Transverse colon (tissue), 4 donors: Measurements from ENCODE around the gene FAM171A1. TPM values are rescaled to one million over a fixed set of nuclear protein-coding genes. Genes with fewer than 3 reads are reported as not detected.

Source experiments
- DNase-seq: peaks from one replicate; pipeline ENCODE4 v3.0.0-alpha.2; 2019
- H3K27ac ChIP-seq, 4 donors: fragments of 200-600 bp; sonication (generic); 2 replicates each; pipeline ENCODE4 v1.5.1; 2016 to 2018; ENCODE audit warnings: inconsistent platforms in 4 of 4
- H3K27me3 ChIP-seq: fragments of 200-600 bp; sonication (generic); 2 replicates; pipeline ENCODE4 v1.5.1; 2017; ENCODE audit warnings: inconsistent platforms
- H3K36me3 ChIP-seq, 4 donors: fragments of 200-600 bp; sonication (generic); 2 replicates each; pipeline ENCODE4 v1.5.1; 2017 to 2019; ENCODE audit warnings: inconsistent platforms in 4 of 4
- H3K4me1 ChIP-seq, 4 donors: fragments of 200-600 bp; sonication (generic); 2 replicates each; pipeline ENCODE4 v1.5.1; 2017 to 2020; ENCODE audit warnings: inconsistent platforms in 4 of 4
- H3K4me3 ChIP-seq, 4 donors: fragments of 200-600 bp; sonication (generic); 1 replicate in 1 of 4; 2 replicates in 3 of 4; pipeline versions ENCODE4 v1.5.1 to v1.6.1; 2017 to 2019; ENCODE audit warnings: inconsistent platforms in 4 of 4
- H3K9me3 ChIP-seq, 2 donors: fragments of 200-600 bp; sonication (generic); 2 replicates each; pipeline ENCODE4 v1.5.1; 2017 to 2019; ENCODE audit warnings: inconsistent platforms in 2 of 2
- EP300 ChIP-seq: sonication (generic); formaldehyde crosslinking; IDR thresholded peaks from one replicate; pipeline ENCODE4 v1.6.1; 2017; ENCODE audit warnings: antibody characterized with exemption, low read depth
- POLR2A ChIP-seq: fragments of 450-650 bp; IDR thresholded peaks from one replicate; pipeline ENCODE4 v1.6.1; 2016; ENCODE audit warnings: antibody characterized with exemption, mild to moderate bottlenecking, moderate library complexity
- POLR2AphosphoS5 ChIP-seq, 3 donors: sonication (generic); formaldehyde crosslinking; IDR thresholded peaks; one replicate each; pipeline ENCODE4 v1.6.1; 2016; ENCODE audit warnings: antibody characterized with exemption in 3 of 3
- WGBS, 2 donors: methylation state at CpG; one replicate each; pipeline ENCODE4 v1.1.5; 2018; ENCODE audit warnings: low coverage in 1 of 2; 5-methylcytosine and 5-hydroxymethylcytosine counted together
- in situ Hi-C, 4 donors: fragments of 200-750 bp; cut with MboI; loops; one replicate each; pipeline versions ENCODE4 v1.15.0 to v1.15.1; 2017; ENCODE audit warnings: low sequenced_read_pairs in 3 of 4, low pct_ligation_motif_present in 1 of 4, low pct_unique_long_range_greater_than_20kb in 1 of 4
- intact Hi-C: fragments of 100-400 bp; cut with DNase I; formaldehyde crosslinking; loops from one replicate; pipeline ENCODE4 v1.15.1; 2023; ENCODE audit warnings: low total_unique reads
- total RNA-seq, 4 donors: library from RNA; depleted of rRNA; stranded (reverse); fragments of >200 nt; gene quantifications; one replicate each; pipeline ENCODE4 v1.1.0, GENCODE V29; 2016
- TF ChIP-seq, protein P1 (sequence below), 5 experiments: fragments of 200-600 bp in 3 of 5; fragments of 450-650 bp in 2 of 5; sonication (generic) in 3 of 5; IDR thresholded peaks; 1 replicate in 2 of 5; 2 replicates in 3 of 5; pipeline ENCODE4 v1.5.1; 2016 to 2017; ENCODE audit warnings: antibody characterized with exemption in 5 of 5, inconsistent platforms in 3 of 5, mild to moderate bottlenecking in 2 of 5, moderate library complexity in 1 of 5

FAM171A1 gene
- total RNA-seq, 4 donors from 2014 or later, result 29.2 to 42.2 (median 38.2) TPM

DNA sequence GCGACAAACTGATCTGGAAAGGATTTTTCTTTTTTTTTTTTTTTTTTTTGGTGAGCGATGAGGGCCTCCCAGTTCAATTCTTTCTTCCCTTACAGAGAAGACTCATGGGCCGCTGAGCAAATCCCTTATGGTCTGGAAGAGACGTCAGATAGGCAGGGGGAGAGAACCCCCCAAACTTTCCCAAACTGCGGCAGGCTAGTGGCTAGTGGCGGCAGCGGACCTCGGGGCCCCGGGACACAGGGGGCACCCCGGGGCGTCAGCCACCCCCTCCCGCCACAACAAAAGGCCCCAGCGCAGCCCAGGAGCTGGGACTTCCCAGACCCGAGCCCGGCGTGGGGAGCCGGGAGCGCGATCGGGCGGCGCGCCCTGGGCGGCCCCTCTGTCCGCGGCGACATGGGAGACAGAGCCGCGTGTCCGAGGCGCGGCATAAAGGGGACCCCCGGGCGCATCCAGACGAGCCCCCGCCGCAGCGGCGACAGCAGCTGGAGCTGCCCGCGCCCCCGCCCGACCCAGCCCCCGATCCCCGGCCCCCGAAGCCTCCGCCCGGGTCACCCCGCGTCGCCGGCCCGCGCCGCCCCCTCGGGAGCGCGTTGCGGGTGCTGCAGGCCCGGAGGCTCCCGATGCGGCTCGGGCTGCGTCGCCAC lies 755 bp downstream of the FAM171A1 start:
- Histone ChIP-seq H3K9me3 (no peaks in the 10 kb centered on the region), H3K4me3 (peak overlapping the region; percentile 72 to 95 (median 82)), H3K36me3 (no peaks in the 10 kb centered on the region), H3K27ac (peak overlapping the region; percentile 65 to 87 (median 83)), H3K4me1 (peaks cover 0 to 22% (median 15%) of the 10 kb centered on the region in 4 donors), H3K27me3 (no peaks in the 10 kb centered on the region)
- 0 to 3% methylated on average over 3 to 20 of the region's 65 CpGs for whole genome bisulfite sequencing, 2 donors
- TF ChIP-seq, protein P1, sequence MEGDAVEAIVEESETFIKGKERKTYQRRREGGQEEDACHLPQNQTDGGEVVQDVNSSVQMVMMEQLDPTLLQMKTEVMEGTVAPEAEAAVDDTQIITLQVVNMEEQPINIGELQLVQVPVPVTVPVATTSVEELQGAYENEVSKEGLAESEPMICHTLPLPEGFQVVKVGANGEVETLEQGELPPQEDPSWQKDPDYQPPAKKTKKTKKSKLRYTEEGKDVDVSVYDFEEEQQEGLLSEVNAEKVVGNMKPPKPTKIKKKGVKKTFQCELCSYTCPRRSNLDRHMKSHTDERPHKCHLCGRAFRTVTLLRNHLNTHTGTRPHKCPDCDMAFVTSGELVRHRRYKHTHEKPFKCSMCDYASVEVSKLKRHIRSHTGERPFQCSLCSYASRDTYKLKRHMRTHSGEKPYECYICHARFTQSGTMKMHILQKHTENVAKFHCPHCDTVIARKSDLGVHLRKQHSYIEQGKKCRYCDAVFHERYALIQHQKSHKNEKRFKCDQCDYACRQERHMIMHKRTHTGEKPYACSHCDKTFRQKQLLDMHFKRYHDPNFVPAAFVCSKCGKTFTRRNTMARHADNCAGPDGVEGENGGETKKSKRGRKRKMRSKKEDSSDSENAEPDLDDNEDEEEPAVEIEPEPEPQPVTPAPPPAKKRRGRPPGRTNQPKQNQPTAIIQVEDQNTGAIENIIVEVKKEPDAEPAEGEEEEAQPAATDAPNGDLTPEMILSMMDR (IDR thresholded peaks at IDR 0.05), result no peak
- no peak for TF ChIP-seq POLR2A
- no peak for TF ChIP-seq POLR2AphosphoS5 (IDR thresholded peaks at IDR 0.05)
- no peak for TF ChIP-seq EP300
- peak; percentile 28 for DNase-seq
- in situ Hi-C loops (loop anchor here in 2 of 4 donors (10.0 to 25.0 kb wide), 3 partner anchors 106 to 156 kb away; no protein-coding TSS in a partner anchor), intact Hi-C loops (loop anchor here (2.0 kb wide), 1 partner anchor 160 kb away; no protein-coding TSS in a partner anchor)

GRCh38 chr10:15369256-15370211 lies 1.6 kb downstream of the FAM171A1 start:
- H3K36me3 ChIP-seq, result no peaks in the 10 kb centered on the region
- DNase-seq, result no peak
- H3K27me3 ChIP-seq, result no peaks in the 10 kb centered on the region
- TF ChIP-seq, protein P1 (IDR thresholded peaks at IDR 0.05), result no peak
- no peak for TF ChIP-seq POLR2A
- no peak for TF ChIP-seq EP300
- TF ChIP-seq POLR2AphosphoS5 (IDR thresholded peaks at IDR 0.05), result no peak
- WGBS, 2 donors, result 15 to 19% methylated on average over 15 to 29 of the region's 29 CpGs
- in situ Hi-C loops (loop anchor here in 2 of 4 donors (10.0 to 25.0 kb wide), 3 partner anchors 105 to 155 kb away; no protein-coding TSS in a partner anchor), intact Hi-C loops (loop anchor here (2.0 kb wide), 1 partner anchor 159 kb away; no protein-coding TSS in a partner anchor)
- peak overlapping the region; percentile 65 to 87 (median 83) for H3K27ac ChIP-seq
- H3K4me1 ChIP-seq, result peaks cover 0 to 22% (median 15%) of the 10 kb centered on the region in 4 donors
- peak overlapping the region; percentile 72 to 95 (median 82) for H3K4me3 ChIP-seq
- no peaks in the 10 kb centered on the region for H3K9me3 ChIP-seq

- WGBS, 2 donors, result 82 to 91% methylated on average over 7 of the region's 7 CpGs
- Histone ChIP-seq H3K9me3 (no peaks in the 10 kb centered on the region), H3K27me3 (no peaks in the 10 kb centered on the region), H3K36me3 (no peaks in the 10 kb centered on the region), H3K4me1 (peaks cover 0 to 22% (median 15%) of the 10 kb centered on the region in 4 donors), H3K27ac (no peak overlapping the region), H3K4me3 (no peak overlapping the region)
- in situ Hi-C loops, result loop anchor here in 1 of 4 donors (25.0 kb wide), 1 partner anchor 106 kb away; no protein-coding TSS in a partner anchor
- no peak for TF ChIP-seq POLR2A
- no peak for TF ChIP-seq EP300
- TF ChIP-seq, protein P1 (IDR thresholded peaks at IDR 0.05), result no peak
- no peak for TF ChIP-seq POLR2AphosphoS5 (IDR thresholded peaks at IDR 0.05)
- intact Hi-C loops, result no loop called here
- DNase-seq, result no peak
Observed at GRCh38 chr10:15368101-15368855, 2.8 kb downstream of the FAM171A1 start.
